ENCODE data around the gene MRPS16. TPM values are rescaled to one million over a fixed set of nuclear protein-coding genes. Genes with fewer than 3 reads are reported as not detected.

MRPS16 gene
- polyA plus RNA-seq, 1 of the 3 experiments (the other 2 are of a cell fraction): 75.5 TPM

GRCh38 chr10:73226663-73227062 lies 25.8 kb downstream of the MRPS16 start:
- no peak overlapping the region for H3K9ac ChIP-seq
- ChIA-PET CTCF (no interaction called here), POLR2A (no interaction called here)
- no peak overlapping the region for H3K4me2 ChIP-seq
- H2AFZ ChIP-seq (ENCODE audit: low read depth): no peak overlapping the region
- H4K20me1 ChIP-seq (ENCODE audit: insufficient read depth): no peaks in the 10 kb centered on the region
- H3F3A ChIP-seq (replicated peaks; ENCODE audit: insufficient read depth): peaks cover 4% of the 10 kb centered on the region
- no peak overlapping the region for H3K27ac ChIP-seq (ENCODE audit: low read depth in 2 of 2, low read length in 1 of 2)
- peaks cover 35 to 39% of the 10 kb centered on the region in 2 experiments for H3K36me3 ChIP-seq (replicated peaks in 1 of 2; ENCODE audit: control insufficient read depth in 1 of 2, insufficient read depth in 2 of 2, low read length in 1 of 2)
- no peak overlapping the region for H3K4me3 ChIP-seq (ENCODE audit: low read depth in 2 of 2, low read length in 1 of 2)
- no peaks in the 10 kb centered on the region for H3K4me1 ChIP-seq (ENCODE audit: control insufficient read depth in 1 of 2, insufficient read depth in 2 of 2, low read depth in 1 of 2, low read length in 1 of 2)
- TF ChIP-seq SIN3A (IDR thresholded peaks at IDR 0.05; ENCODE audit: borderline replicate concordance, low read depth, low read length) (no peak), REST (IDR thresholded peaks at IDR 0.05; ENCODE audit: low read depth, low read length) (no peak), POLR2AphosphoS5 (IDR thresholded peaks at IDR 0.05; ENCODE audit: low read depth, low read length) (no peak), RFX5 (IDR thresholded peaks at IDR 0.05; ENCODE audit: low read length) (no peak), GABPA (IDR thresholded peaks at IDR 0.05; ENCODE audit: low read depth) (no peak), EP300 (IDR thresholded peaks at IDR 0.05; ENCODE audit: borderline replicate concordance in 1 of 2, low read depth in 1 of 2, low read length in 1 of 2) (no peak), MXI1 (IDR thresholded peaks at IDR 0.05; ENCODE audit: low read depth, low read length) (no peak), TAF1 (IDR thresholded peaks at IDR 0.05; ENCODE audit: borderline replicate concordance, low read depth, low read length) (no peak), TEAD4 (IDR thresholded peaks at IDR 0.05; ENCODE audit: borderline replicate concordance, insufficient read depth) (no peak), NFIC (IDR thresholded peaks at IDR 0.05; ENCODE audit: borderline replicate concordance) (no peak), SMC3 (IDR thresholded peaks at IDR 0.05; ENCODE audit: low read depth, low read length) (no peak), TCF12 (IDR thresholded peaks at IDR 0.05) (no peak), FOXM1 (IDR thresholded peaks at IDR 0.05; ENCODE audit: low read depth) (no peak), RXRA (IDR thresholded peaks at IDR 0.05; ENCODE audit: borderline replicate concordance, low read depth) (no peak), RAD21 (IDR thresholded peaks at IDR 0.05; ENCODE audit: low read length) (no peak), PBX3 (IDR thresholded peaks at IDR 0.05) (no peak)
- TF ChIP-seq, protein P1, sequence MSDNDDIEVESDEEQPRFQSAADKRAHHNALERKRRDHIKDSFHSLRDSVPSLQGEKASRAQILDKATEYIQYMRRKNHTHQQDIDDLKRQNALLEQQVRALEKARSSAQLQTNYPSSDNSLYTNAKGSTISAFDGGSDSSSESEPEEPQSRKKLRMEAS (IDR thresholded peaks at IDR 0.05; ENCODE audit: low read depth): no peak
- TF ChIP-seq, protein P2, sequence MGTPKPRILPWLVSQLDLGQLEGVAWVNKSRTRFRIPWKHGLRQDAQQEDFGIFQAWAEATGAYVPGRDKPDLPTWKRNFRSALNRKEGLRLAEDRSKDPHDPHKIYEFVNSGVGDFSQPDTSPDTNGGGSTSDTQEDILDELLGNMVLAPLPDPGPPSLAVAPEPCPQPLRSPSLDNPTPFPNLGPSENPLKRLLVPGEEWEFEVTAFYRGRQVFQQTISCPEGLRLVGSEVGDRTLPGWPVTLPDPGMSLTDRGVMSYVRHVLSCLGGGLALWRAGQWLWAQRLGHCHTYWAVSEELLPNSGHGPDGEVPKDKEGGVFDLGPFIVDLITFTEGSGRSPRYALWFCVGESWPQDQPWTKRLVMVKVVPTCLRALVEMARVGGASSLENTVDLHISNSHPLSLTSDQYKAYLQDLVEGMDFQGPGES (IDR thresholded peaks at IDR 0.05; ENCODE audit: low read depth, low read length): no peak
- TF ChIP-seq, protein P3, sequence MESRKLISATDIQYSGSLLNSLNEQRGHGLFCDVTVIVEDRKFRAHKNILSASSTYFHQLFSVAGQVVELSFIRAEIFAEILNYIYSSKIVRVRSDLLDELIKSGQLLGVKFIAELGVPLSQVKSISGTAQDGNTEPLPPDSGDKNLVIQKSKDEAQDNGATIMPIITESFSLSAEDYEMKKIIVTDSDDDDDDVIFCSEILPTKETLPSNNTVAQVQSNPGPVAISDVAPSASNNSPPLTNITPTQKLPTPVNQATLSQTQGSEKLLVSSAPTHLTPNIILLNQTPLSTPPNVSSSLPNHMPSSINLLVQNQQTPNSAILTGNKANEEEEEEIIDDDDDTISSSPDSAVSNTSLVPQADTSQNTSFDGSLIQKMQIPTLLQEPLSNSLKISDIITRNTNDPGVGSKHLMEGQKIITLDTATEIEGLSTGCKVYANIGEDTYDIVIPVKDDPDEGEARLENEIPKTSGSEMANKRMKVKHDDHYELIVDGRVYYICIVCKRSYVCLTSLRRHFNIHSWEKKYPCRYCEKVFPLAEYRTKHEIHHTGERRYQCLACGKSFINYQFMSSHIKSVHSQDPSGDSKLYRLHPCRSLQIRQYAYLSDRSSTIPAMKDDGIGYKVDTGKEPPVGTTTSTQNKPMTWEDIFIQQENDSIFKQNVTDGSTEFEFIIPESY (IDR thresholded peaks at IDR 0.05; ENCODE audit: borderline replicate concordance, low read depth): no peak
- no peaks in the 10 kb centered on the region for H3K9me3 ChIP-seq
- no peaks in the 10 kb centered on the region for H3K27me3 ChIP-seq (ENCODE audit: insufficient read depth)
- no peaks in the 10 kb centered on the region for H3K9me2 ChIP-seq
- DNase-seq: no peak
- H3K79me2 ChIP-seq (ENCODE audit: insufficient read depth): no peaks in the 10 kb centered on the region

Measured in SK-N-SH (cell line).